ENCODE data around the gene OR14A16.

The OR14A16 gene

DNA sequence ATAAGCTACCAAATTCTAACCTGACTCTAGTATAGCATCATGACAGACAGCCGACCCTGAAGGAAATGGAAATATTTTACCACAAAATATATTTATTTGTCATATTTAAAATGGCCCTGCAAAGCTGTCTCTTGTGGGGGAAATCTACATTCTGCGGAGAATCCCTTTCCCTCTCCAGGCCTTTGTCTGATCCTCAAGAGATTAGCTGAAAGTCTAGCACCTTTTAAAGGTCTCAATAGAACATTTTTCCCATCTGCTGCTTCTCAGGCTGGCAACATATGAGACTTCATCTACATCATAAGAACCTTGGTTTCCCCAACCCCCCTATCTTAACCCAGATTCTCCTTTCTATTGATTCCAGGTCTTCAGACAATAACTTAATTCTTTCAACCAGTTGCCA is 19.5 kb upstream of the OR14A16 start:
- H3K27ac ChIP-seq (ENCODE audit: low read depth, low read length), result no peak overlapping the region
- H3K9ac ChIP-seq (ENCODE audit: low read length), result no peak overlapping the region
- H3K4me3 ChIP-seq (ENCODE audit: low read length), result no peak overlapping the region
- no peaks in the 10 kb centered on the region for H3K4me1 ChIP-seq (ENCODE audit: control insufficient read depth, insufficient read depth, low read length)
- H3K27me3 ChIP-seq (ENCODE audit: control insufficient read depth, insufficient read depth, low read length), result no peaks in the 10 kb centered on the region
- H3K36me3 ChIP-seq (ENCODE audit: control insufficient read depth, insufficient read depth, low read length), result no peaks in the 10 kb centered on the region

DNA sequence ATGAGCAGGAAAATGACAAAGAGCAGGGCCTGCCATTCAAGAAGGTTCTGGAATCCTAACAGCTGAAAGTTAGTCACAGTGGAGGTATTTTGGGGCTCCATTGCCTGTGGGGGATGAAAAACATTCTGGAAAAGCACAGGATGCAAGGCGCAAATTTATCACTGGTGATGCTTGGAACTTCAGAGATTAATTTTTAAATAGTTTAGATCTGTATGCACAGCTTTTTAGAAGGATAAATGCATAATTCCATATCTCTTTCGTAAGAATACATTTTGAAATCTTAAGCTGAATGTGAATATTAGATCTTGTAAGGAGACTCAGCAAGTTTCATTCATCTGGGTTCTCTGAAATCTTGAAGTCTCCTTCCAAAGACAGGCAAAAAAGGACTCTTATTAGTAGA is 17.9 kb upstream of the OR14A16 start, which contains the start of gene OR11L1:
Gene OR11L1, minus strand, starts transcription at position 101 of the 400 bp plus-strand sequence. Its CDS starts 0 bp downstream, at position 101.
- no peaks in the 10 kb centered on the region for H3K4me1 ChIP-seq (ENCODE audit: control insufficient read depth, insufficient read depth, low read length)
- H3K9ac ChIP-seq (ENCODE audit: low read length), result no peak within 1 kb of the TSS
- no peaks in the 10 kb centered on the region for H3K36me3 ChIP-seq (ENCODE audit: control insufficient read depth, insufficient read depth, low read length)
- no peak within 1 kb of the TSS for H3K4me3 ChIP-seq (ENCODE audit: low read length)
- H3K27ac ChIP-seq (ENCODE audit: low read depth, low read length), result no peak within 1 kb of the TSS
- no peaks in the 10 kb centered on the region for H3K27me3 ChIP-seq (ENCODE audit: control insufficient read depth, insufficient read depth, low read length)

DNA sequence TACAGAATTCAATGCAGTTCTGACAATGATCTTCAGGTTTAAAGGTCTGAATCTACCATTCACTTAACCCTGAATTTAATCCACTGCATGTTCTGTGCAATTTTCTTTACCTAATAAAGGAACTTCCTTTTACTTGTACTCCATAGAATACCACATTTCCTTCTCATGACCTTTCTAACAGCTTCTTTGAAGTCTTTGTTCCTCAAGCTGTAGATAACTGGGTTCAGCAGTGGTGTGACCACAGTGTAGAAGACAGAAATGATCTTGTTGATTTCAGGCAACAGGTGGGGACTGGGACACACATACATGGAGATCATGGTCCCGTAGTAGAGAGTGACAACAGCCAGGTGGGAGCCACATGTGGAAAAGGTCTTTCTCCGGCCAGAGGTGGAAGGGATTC is 16.9 kb upstream of the OR14A16 start:
- Histone ChIP-seq H3K4me3 (ENCODE audit: low read length) (no peak overlapping the region), H3K27me3 (ENCODE audit: control insufficient read depth, insufficient read depth, low read length) (no peaks in the 10 kb centered on the region), H3K27ac (ENCODE audit: low read depth, low read length) (no peak overlapping the region), H3K36me3 (ENCODE audit: control insufficient read depth, insufficient read depth, low read length) (no peaks in the 10 kb centered on the region), H3K9ac (ENCODE audit: low read length) (no peak overlapping the region), H3K4me1 (ENCODE audit: control insufficient read depth, insufficient read depth, low read length) (no peaks in the 10 kb centered on the region)

DNA sequence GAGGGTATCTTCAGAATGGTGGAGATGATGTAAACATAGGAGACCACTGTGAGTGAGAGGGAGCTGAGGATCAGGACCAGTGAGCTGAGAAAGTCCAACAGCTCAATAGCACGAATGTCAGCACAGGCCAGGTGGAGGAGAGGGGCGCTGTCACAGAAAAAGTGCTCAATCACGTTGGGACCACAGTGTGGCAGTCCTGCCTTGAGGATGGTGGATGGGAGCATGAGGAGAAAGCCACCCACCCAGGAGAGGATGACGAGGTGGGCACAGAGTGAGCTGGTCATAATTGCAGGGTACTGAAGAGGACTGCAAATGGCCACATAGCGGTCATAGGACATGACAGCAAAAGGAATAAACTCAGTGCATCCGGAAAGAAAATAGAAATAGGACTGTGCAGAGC is 9.7 kb upstream of the OR14A16 start:
- Histone ChIP-seq H3K9ac (ENCODE audit: low read length) (no peak overlapping the region), H3K4me1 (ENCODE audit: control insufficient read depth, insufficient read depth, low read length) (no peaks in the 10 kb centered on the region), H3K4me3 (ENCODE audit: low read length) (no peak overlapping the region), H3K36me3 (ENCODE audit: control insufficient read depth, insufficient read depth, low read length) (no peaks in the 10 kb centered on the region), H3K27me3 (ENCODE audit: control insufficient read depth, insufficient read depth, low read length) (no peaks in the 10 kb centered on the region), H3K27ac (ENCODE audit: low read depth, low read length) (no peak overlapping the region)

DNA sequence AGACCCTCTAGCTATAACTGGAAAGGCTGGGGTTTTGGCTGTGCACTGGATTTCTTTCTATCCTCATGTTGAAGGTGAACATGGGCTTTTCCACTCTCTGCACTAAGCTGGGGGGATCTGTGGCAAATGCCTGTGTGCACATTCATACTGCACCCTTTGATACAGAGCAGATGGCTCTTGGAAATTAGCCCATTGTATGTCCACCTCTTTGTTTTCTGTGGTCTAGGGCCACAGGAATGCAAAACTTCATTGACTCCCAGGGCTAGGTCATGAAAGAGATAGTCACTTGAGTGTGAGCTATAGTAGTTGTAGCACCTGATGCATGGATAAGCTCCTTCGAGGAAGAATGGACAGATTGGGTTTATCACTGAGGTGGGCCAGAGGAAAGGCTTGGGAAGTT is 5.7 kb upstream of the OR14A16 start:
- H3K4me1 ChIP-seq (ENCODE audit: control insufficient read depth, insufficient read depth, low read length), result no peaks in the 10 kb centered on the region
- no peak overlapping the region for H3K4me3 ChIP-seq (ENCODE audit: low read length)
- no peaks in the 10 kb centered on the region for H3K27me3 ChIP-seq (ENCODE audit: control insufficient read depth, insufficient read depth, low read length)
- H3K27ac ChIP-seq (ENCODE audit: low read depth, low read length), result no peak overlapping the region
- H3K36me3 ChIP-seq (ENCODE audit: control insufficient read depth, insufficient read depth, low read length), result no peaks in the 10 kb centered on the region
- H3K9ac ChIP-seq (ENCODE audit: low read length), result no peak overlapping the region

DNA sequence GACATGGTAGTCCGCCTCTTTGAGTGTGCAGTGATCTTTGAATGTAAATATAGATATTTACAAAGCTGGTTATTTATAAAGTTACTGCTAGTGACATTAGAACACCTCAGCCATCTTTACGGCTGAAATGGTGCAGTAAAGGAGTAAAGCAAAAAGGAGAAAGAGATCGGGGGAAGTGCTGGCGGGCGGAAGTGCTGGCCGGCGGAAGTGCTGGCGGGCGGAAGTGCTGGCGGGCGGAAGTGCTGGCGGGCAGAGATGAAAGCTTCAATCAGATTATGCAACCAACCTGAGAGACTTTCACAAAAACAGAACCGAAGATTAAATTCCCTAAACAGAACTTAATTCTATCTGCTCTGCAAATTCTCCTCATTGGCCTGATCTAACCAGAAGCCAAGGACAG is 1.4 kb upstream of the OR14A16 start:
- no peaks in the 10 kb centered on the region for H3K4me1 ChIP-seq (ENCODE audit: control insufficient read depth, insufficient read depth, low read length)
- H3K27ac ChIP-seq (ENCODE audit: low read depth, low read length), result no peak overlapping the region
- no peaks in the 10 kb centered on the region for H3K27me3 ChIP-seq (ENCODE audit: control insufficient read depth, insufficient read depth, low read length)
- H3K9ac ChIP-seq (ENCODE audit: low read length), result no peak overlapping the region
- H3K4me3 ChIP-seq (ENCODE audit: low read length), result no peak overlapping the region
- no peaks in the 10 kb centered on the region for H3K36me3 ChIP-seq (ENCODE audit: control insufficient read depth, insufficient read depth, low read length)

DNA sequence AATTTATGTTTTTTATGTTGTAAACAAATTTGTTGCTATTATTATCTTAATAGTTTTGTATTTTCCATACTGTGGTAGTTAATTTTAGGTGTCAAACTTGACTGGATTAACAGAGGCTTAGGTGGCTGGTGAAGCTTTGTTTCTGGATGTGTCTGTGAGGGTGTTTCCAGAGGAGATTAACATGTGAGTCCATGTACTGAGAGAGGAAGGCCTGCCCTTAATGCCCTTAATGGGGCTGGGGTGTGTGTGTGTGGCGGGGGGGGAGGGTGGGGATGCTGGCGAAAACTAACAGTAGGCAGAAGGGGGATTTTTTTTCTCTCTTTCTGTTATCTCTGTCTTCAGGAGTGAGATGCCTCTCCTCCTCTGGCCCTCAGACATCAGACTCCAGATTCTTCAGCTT is 1.9 kb downstream of the OR14A16 start:
- Histone ChIP-seq H3K36me3 (ENCODE audit: control insufficient read depth, insufficient read depth, low read length) (no peaks in the 10 kb centered on the region), H3K4me1 (ENCODE audit: control insufficient read depth, insufficient read depth, low read length) (no peaks in the 10 kb centered on the region), H3K27me3 (ENCODE audit: control insufficient read depth, insufficient read depth, low read length) (no peaks in the 10 kb centered on the region), H3K4me3 (ENCODE audit: low read length) (no peak overlapping the region), H3K27ac (ENCODE audit: low read depth, low read length) (no peak overlapping the region), H3K9ac (ENCODE audit: low read length) (no peak overlapping the region)

DNA sequence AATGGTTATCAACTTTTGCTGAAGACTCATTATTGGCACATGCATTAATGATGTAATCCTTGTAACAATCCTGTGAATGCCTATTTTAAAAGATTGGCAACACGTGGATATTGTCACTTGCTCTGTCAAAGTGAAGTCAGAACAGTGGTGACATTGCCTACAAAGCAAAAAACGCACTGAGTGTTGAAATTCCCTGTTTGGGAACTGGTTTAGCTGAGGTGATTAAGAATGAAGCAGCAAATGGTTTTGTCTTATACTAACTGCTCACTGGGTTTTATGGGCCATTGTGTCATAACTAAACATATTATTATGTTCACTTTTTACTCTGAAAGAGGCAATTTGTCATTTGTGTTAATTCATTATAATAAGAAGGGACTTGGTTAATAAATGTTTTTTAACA is 11.3 kb downstream of the OR14A16 start:
- Histone ChIP-seq H3K27ac (ENCODE audit: low read depth, low read length) (no peak overlapping the region), H3K36me3 (ENCODE audit: control insufficient read depth, insufficient read depth, low read length) (no peaks in the 10 kb centered on the region), H3K27me3 (ENCODE audit: control insufficient read depth, insufficient read depth, low read length) (no peaks in the 10 kb centered on the region), H3K4me1 (ENCODE audit: control insufficient read depth, insufficient read depth, low read length) (no peaks in the 10 kb centered on the region), H3K4me3 (ENCODE audit: low read length) (no peak overlapping the region), H3K9ac (ENCODE audit: low read length) (no peak overlapping the region)

DNA sequence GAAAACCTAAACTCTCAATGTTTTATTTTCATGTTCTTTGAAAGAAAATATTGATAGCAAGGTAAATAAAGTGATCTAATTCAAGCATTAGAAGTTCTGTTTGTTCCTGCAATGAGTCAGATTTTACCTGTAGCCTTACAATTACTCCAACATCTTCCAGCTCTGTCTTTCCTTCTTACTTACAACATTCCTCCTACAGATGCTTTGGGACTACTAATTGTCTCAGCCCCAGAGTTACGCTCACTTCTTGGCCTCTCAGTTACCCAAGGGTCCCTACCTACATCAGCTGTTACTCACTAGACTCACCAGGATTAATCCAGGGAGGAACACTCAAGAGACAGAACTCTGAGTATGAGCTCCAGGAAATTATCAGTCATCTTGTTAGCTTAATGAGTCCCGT is 26.4 kb downstream of the OR14A16 start:
- no peak overlapping the region for H3K9ac ChIP-seq (ENCODE audit: low read length)
- H3K36me3 ChIP-seq (ENCODE audit: control insufficient read depth, insufficient read depth, low read length), result no peaks in the 10 kb centered on the region
- no peaks in the 10 kb centered on the region for H3K27me3 ChIP-seq (ENCODE audit: control insufficient read depth, insufficient read depth, low read length)
- H3K4me3 ChIP-seq (ENCODE audit: low read length), result no peak overlapping the region
- H3K4me1 ChIP-seq (ENCODE audit: control insufficient read depth, insufficient read depth, low read length), result no peaks in the 10 kb centered on the region
- H3K27ac ChIP-seq (ENCODE audit: low read depth, low read length), result no peak overlapping the region

DNA sequence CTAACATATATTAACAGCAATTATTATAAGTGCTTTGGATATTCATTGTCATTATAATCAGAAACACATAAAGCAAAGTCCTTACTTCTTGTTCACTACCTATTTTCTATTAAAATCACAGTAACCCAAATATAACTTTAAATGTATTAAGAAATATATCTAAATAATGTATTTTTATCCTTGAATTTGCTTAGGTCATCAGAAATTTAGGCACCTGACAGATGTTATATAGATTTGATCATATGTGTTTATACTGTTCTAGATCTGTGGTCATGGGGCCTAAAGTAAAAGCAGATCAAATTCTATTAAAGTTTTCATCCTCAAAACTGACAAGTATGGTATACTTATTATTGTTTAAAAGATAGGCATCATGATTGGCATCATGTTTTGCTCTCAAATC is 54.3 kb downstream of the OR14A16 start:
- Histone ChIP-seq H3K36me3 (ENCODE audit: control insufficient read depth, insufficient read depth, low read length) (no peaks in the 10 kb centered on the region), H3K27me3 (ENCODE audit: control insufficient read depth, insufficient read depth, low read length) (no peaks in the 10 kb centered on the region), H3K9ac (ENCODE audit: low read length) (no peak overlapping the region), H3K27ac (ENCODE audit: low read depth, low read length) (no peak overlapping the region), H3K4me1 (ENCODE audit: control insufficient read depth, insufficient read depth, low read length) (no peaks in the 10 kb centered on the region), H3K4me3 (ENCODE audit: low read length) (no peak overlapping the region)

Measured in rectal smooth muscle tissue (tissue), 1 donor.